NT2/D1 (cell line): ENCODE measurements around the gene NTRK2.

ENCODE experiments used
- SUZ12 ChIP-seq: IDR thresholded peaks from 2 replicates; pipeline ENCODE4 v1.6.1; 2011; ENCODE audit not compliant: insufficient read length, insufficient read depth; ENCODE audit errors: extremely low read depth
- YY1 ChIP-seq: IDR thresholded peaks from 2 replicates; pipeline ENCODE4 v1.6.1; 2011; ENCODE audit not compliant: insufficient read length, insufficient read depth
- ZNF274 ChIP-seq: IDR thresholded peaks from 2 replicates; pipeline ENCODE4 v1.6.1; 2011; ENCODE audit warnings: mild to moderate bottlenecking, low read depth, low read length

- TF ChIP-seq ZNF274 (no peak), YY1 (no peak), SUZ12 (no peak)
Measured at GRCh38 chr9:84916769-84917168, 247.2 kb downstream of the NTRK2 start.
